ENCODE measurements around the gene GLI1. TPM values are rescaled to one million over a fixed set of nuclear protein-coding genes. Genes with fewer than 3 reads are reported as not detected.

Gene GLI1
- total RNA-seq, 1 experiment from 2014 or later: 25.8 TPM

- Histone ChIP-seq H3K4me1 (ENCODE audit: insufficient read depth, low read length) (no peaks in the 10 kb centered on the region), H2BK12ac (ENCODE audit: insufficient read length, low read depth, low read length) (no peak overlapping the region), H3T11ph (ENCODE audit: low read length) (no peak overlapping the region), H4K5ac (ENCODE audit: insufficient read length, low read depth, low read length) (no peak overlapping the region), H2BK20ac (ENCODE audit: low read depth, low read length, poor library complexity, severe bottlenecking) (no peak overlapping the region), H3K27ac (ENCODE audit: insufficient read length, low read depth, low read length) (no peak overlapping the region), H3K9ac (ENCODE audit: extremely low read depth, insufficient read length, low read length) (no peak overlapping the region), H2AFZ (ENCODE audit: low read length) (no peak overlapping the region), H4K91ac (ENCODE audit: insufficient read length, low read depth, low read length) (no peak overlapping the region), H2BK5ac (ENCODE audit: insufficient read length, low read length) (no peak overlapping the region), H3K4ac (ENCODE audit: low read depth, low read length) (no peak overlapping the region), H3K79me1 (ENCODE audit: insufficient read depth, low read depth, low read length, poor library complexity, severe bottlenecking) (no peaks in the 10 kb centered on the region), H2BK120ac (ENCODE audit: low read depth, low read length, poor library complexity, severe bottlenecking) (no peak overlapping the region), H3K23me2 (ENCODE audit: insufficient read length, low read depth, low read length, poor library complexity, severe bottlenecking) (no peaks in the 10 kb centered on the region), H3K14ac (ENCODE audit: insufficient read depth, low read length) (no peak overlapping the region), H3K79me2 (ENCODE audit: insufficient read depth, low read length) (no peaks in the 10 kb centered on the region), H2AK5ac (ENCODE audit: insufficient read length, low read length) (no peak overlapping the region), H3K18ac (ENCODE audit: insufficient read length, low read depth, low read length) (no peak overlapping the region), H4K8ac (replicated peaks; ENCODE audit: insufficient read length, low read depth, low read length) (no peak overlapping the region), H4K20me1 (ENCODE audit: control insufficient read depth, insufficient read depth, insufficient read length) (no peaks in the 10 kb centered on the region), H3K23ac (ENCODE audit: insufficient read length, low read depth, low read length) (no peak overlapping the region), H3K27me3 (ENCODE audit: insufficient read depth, low read length) (no peaks in the 10 kb centered on the region), H3K9me3 (ENCODE audit: control insufficient read depth, low read depth, low read length) (no peaks in the 10 kb centered on the region), H3K4me2 (ENCODE audit: insufficient read depth, insufficient read length, low read length) (no peak overlapping the region), H2BK15ac (ENCODE audit: low read depth, low read length) (no peak overlapping the region), H3K56ac (ENCODE audit: insufficient read length, low read depth, low read length) (no peak overlapping the region)
- no peak overlapping the region for H3K4me3 Mint-ChIP-seq
- H3K4me1 Mint-ChIP-seq: peaks cover 0 to 2% of the 10 kb centered on the region in 2 experiments; a peak in 2 of 4 replicates
- H3K9me3 Mint-ChIP-seq: peaks cover 4 to 6% of the 10 kb centered on the region in 2 experiments; a peak in 3 of 5 replicates
- TF ChIP-seq CTCF (conservative IDR thresholded peaks at IDR 0.05): no peak
- peaks cover 75 to 86% (median 79%) of the 10 kb centered on the region in 3 experiments for H3K36me3 Mint-ChIP-seq (ENCODE audit: insufficient read depth in 1 of 3, low read depth in 3 of 3)
- peak overlapping the region in 2 of 3 experiments; percentile 5 to 41; a peak in 2 of 7 replicates for H3K27ac Mint-ChIP-seq
- no peaks in the 10 kb centered on the region for H3K27me3 Mint-ChIP-seq (ENCODE audit: low read depth)
- no peak for DNase-seq
Observed at GRCh38 chr12:57496822-57497221, 37.2 kb downstream of the GLI1 start.

Data from H9 (cell line).